DOHH2 (cell line): Measurements from ENCODE around the gene TRIM47.

Experiments
- EZH2phosphoT487 ChIP-seq: fragments of 200-600 bp; sonication (generic); IDR thresholded peaks from 2 replicates; pipeline ENCODE4 v1.6.1; 2017; ENCODE audit warnings: borderline replicate concordance, mild to moderate bottlenecking, antibody characterized with exemption, low read length, moderate library complexity, mixed read lengths
- TF ChIP-seq, protein P1 (sequence below): fragments of 200-600 bp; sonication (generic); IDR thresholded peaks from one replicate; pipeline ENCODE4 v1.5.1; 2014; ENCODE audit warnings: antibody characterized with exemption, mild to moderate bottlenecking, low read depth, low read length; ENCODE audit not compliant: poor library complexity, severe bottlenecking

DNA sequence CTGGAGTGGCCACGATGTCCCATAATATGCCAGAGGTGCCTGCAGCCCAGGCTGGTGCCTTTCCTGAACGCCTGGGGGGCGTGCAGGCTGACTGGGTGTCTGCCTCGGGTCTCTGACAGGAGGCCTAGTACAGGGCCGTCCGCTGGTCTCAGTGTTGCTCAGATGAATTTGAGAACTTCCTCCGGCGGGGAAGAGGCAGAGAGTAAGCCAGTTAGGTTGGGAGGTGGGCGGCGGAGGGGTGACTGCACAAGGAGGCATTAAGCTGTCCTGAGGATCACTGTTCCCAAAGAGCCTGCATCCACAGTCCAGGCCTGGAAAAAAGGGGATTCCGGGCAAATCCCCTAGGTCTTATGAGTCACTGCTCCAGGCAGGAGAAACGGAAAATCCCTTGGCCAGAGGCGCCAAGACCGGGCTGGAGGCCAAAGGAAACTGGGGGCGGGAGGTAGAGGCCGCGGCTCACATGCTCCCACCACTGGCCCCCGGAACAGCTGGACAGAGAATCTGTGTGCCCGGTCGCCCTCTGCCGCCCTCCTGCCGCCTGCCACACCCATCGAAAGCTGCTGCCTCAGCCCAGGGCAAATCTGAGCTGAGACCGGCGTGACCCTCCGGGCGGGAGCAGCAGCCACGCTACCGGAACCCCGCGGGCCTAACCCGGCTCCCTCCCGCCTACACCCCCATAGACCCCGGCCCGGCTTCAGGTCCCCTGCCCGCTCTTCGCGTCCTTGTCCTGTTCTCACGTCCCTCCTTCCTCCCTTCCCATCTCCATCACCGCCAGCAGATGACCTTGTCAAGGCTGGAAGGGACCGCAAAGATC is 1.2 kb downstream of the TRIM47 start:
- TF ChIP-seq, protein P1, sequence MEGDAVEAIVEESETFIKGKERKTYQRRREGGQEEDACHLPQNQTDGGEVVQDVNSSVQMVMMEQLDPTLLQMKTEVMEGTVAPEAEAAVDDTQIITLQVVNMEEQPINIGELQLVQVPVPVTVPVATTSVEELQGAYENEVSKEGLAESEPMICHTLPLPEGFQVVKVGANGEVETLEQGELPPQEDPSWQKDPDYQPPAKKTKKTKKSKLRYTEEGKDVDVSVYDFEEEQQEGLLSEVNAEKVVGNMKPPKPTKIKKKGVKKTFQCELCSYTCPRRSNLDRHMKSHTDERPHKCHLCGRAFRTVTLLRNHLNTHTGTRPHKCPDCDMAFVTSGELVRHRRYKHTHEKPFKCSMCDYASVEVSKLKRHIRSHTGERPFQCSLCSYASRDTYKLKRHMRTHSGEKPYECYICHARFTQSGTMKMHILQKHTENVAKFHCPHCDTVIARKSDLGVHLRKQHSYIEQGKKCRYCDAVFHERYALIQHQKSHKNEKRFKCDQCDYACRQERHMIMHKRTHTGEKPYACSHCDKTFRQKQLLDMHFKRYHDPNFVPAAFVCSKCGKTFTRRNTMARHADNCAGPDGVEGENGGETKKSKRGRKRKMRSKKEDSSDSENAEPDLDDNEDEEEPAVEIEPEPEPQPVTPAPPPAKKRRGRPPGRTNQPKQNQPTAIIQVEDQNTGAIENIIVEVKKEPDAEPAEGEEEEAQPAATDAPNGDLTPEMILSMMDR: no peak
- TF ChIP-seq EZH2phosphoT487: no peak
